K562 (cell line): ENCODE measurements around the gene GNS. TPM values are rescaled to one million over a fixed set of nuclear protein-coding genes. Genes with fewer than 3 reads are reported as not detected.

ENCODE experiments used
- ATAC-seq: fragments of 200-7000 bp; cut with Tn5 transposase; 3 replicates; pipeline ENCODE4 v1.9.1; 2020; ENCODE audit warnings: moderate library complexity
- BruUV-seq: library from RNA; stranded (reverse); fragments of 400-500 nt; replicated peaks from 2 replicates; lab custom pipeline; 2021; lab: Mats Ljungman, UMichigan
- CTCF ChIA-PET: fragments of 300-600 bp; formaldehyde crosslinking; extraction: SDS; loops from one replicate; lab custom pipeline; 2021; ENCODE audit warnings: low intra/inter-chr PET ratio; lab: Yijun Ruan, JAX
- POLR2A ChIA-PET: fragments of 300-600, 350-650 bp; sonication (Branson Sonifier 250); formaldehyde crosslinking; extraction: SDS; loops from one replicate; lab custom pipeline; 2021; ENCODE audit warnings: antibody characterized with exemption, inconsistent platforms; lab: Yijun Ruan, JAX
- DNase-seq, 4 experiments: peaks; one replicate each; pipeline versions ENCODE4 v3.0.0 to v3.0.0-alpha.2; 2011 to 2018; ENCODE audit warnings: low spot score in 3 of 4, mixed read lengths in 3 of 4; ENCODE audit errors: extremely low read depth in 1 of 4
- FAIRE-seq: peaks from 2 replicates; lab custom pipeline; 2011; peaks lifted over from hg19 to GRCh38; lab: Jason Lieb, UNC
- H2AFZ ChIP-seq: 2 replicates; pipeline ENCODE4 v1.6.0; 2011; ENCODE audit warnings: low read depth, low read length, control low read depth, inconsistent platforms
- H3K27ac ChIP-seq: fragments of 200-600 bp; 3 replicates; pipeline ENCODE4 v1.8.0; 2011; ENCODE audit warnings: low read depth, mild to moderate bottlenecking, control low read depth, inconsistent platforms, low read length, moderate library complexity, mixed read lengths; ENCODE audit errors: extremely low read depth
- H3K27me3 ChIP-seq, 2 experiments: fragments of 300-600 bp in 1 of 2; 2 replicates in 1 of 2; 3 replicates in 1 of 2; pipeline versions ENCODE4 v1.6.0 to v1.8.0; 2011; ENCODE audit warnings: inconsistent platforms in 2 of 2, low read length in 2 of 2, mild to moderate bottlenecking in 1 of 2, mixed read lengths in 1 of 2, moderate library complexity in 1 of 2; ENCODE audit not compliant: control insufficient read depth in 2 of 2, insufficient read depth in 2 of 2
- H3K36me3 ChIP-seq: fragments of 300-600 bp; 3 replicates; pipeline ENCODE4 v1.8.0; 2011; ENCODE audit warnings: mild to moderate bottlenecking, low read length, inconsistent platforms; ENCODE audit not compliant: control insufficient read depth, insufficient read depth
- H3K4me1 ChIP-seq, 2 experiments: fragments of 200-600 bp in 1 of 2; replicated peaks in 1 of 2; 2 replicates in 1 of 2; 3 replicates in 1 of 2; pipeline versions ENCODE4 v1.5.1 to v1.8.0; 2011; ENCODE audit warnings: inconsistent platforms in 2 of 2, low read length in 2 of 2, mild to moderate bottlenecking in 1 of 2, mixed read lengths in 1 of 2, moderate library complexity in 1 of 2; ENCODE audit not compliant: control insufficient read depth in 2 of 2, insufficient read depth in 2 of 2
- H3K4me2 ChIP-seq: 2 replicates; pipeline ENCODE4 v1.6.1; 2011; ENCODE audit warnings: low read length, control low read depth, inconsistent platforms, mixed read lengths; ENCODE audit not compliant: insufficient read depth
- H3K4me3 ChIP-seq: fragments of 200-600 bp; sonication (generic), shearing (Covaris generic); 2 replicates; pipeline ENCODE4 v1.5.1; 2016; ENCODE audit warnings: control low read depth, inconsistent platforms
- H3K79me2 ChIP-seq: fragments of 200-600 bp; 3 replicates; pipeline ENCODE4 v1.8.0; 2011; ENCODE audit warnings: low read length, inconsistent platforms; ENCODE audit not compliant: control insufficient read depth, insufficient read depth
- H3K9ac ChIP-seq, 2 experiments: 2 replicates each; pipeline versions ENCODE4 v1.6.0 to v1.6.1; 2011; ENCODE audit warnings: low read depth in 2 of 2, low read length in 2 of 2, control low read depth in 1 of 2, inconsistent platforms in 1 of 2, mild to moderate bottlenecking in 1 of 2, mixed read lengths in 1 of 2; ENCODE audit not compliant: insufficient read depth in 1 of 2
- H3K9me1 ChIP-seq: one replicate; pipeline ENCODE4 v1.6.0; 2011; ENCODE audit warnings: inconsistent platforms, mild to moderate bottlenecking, low read length, moderate library complexity; ENCODE audit not compliant: control insufficient read depth, insufficient read depth
- H3K9me3 ChIP-seq: replicated peaks from 2 replicates; pipeline ENCODE4 v1.5.1; 2011; ENCODE audit warnings: low read depth, low read length, inconsistent platforms; ENCODE audit not compliant: control insufficient read depth, insufficient read depth
- H4K20me1 ChIP-seq: replicated peaks from 2 replicates; pipeline ENCODE4 v1.6.1; 2011; ENCODE audit warnings: low read length, inconsistent platforms, mixed read lengths; ENCODE audit not compliant: control insufficient read depth, insufficient read depth
- CEBPG ChIP-seq, 3 experiments: fragments of 200-800 bp in 1 of 3; sonication (Bioruptor generic) in 1 of 3; sonication (generic) in 1 of 3; formaldehyde crosslinking in 1 of 3; IDR thresholded peaks in 2 of 3; conservative IDR thresholded peaks in 1 of 3; 2 replicates each; pipeline versions ENCODE4 v1.6.1 to v1.8.0; 2016 to 2022; ENCODE audit warnings: missing compliant biosample characterization in 2 of 3, missing genetic modification characterization in 2 of 3, mild to moderate bottlenecking in 1 of 3, missing genetic modification reagents in 1 of 3
- DDX20 ChIP-seq: fragments of 450-650 bp; IDR thresholded peaks from 2 replicates; pipeline ENCODE4 v1.6.1; 2016; ENCODE audit warnings: missing genetic modification characterization, low read depth, mild to moderate bottlenecking, missing compliant biosample characterization, moderate library complexity
- DLX4 ChIP-seq: fragments of 250-450 bp; sonication (Bioruptor Pico); IDR thresholded peaks from 2 replicates; pipeline ENCODE4 v1.6.1; 2021; ENCODE audit warnings: mild to moderate bottlenecking
- ESRRA ChIP-seq: fragments of 450-650 bp; IDR thresholded peaks from 2 replicates; pipeline ENCODE4 v1.6.1; 2014; ENCODE audit warnings: low read depth, mild to moderate bottlenecking, moderate library complexity, borderline replicate concordance
- KLF6 ChIP-seq: fragments of 250-450 bp; sonication (Bioruptor Pico); IDR thresholded peaks from 2 replicates; pipeline ENCODE4 v1.4.0; 2020; ENCODE audit warnings: mild to moderate bottlenecking, moderate library complexity, borderline replicate concordance
- RCOR1 ChIP-seq, 2 experiments: IDR thresholded peaks; 2 replicates each; pipeline ENCODE4 v1.6.1; 2012; ENCODE audit warnings: low read depth in 2 of 2, low read length in 2 of 2, borderline replicate concordance in 1 of 2, improper control_type of control experiment in 1 of 2
- STAG1 ChIP-seq: sonication (generic); formaldehyde crosslinking; IDR thresholded peaks from 2 replicates; pipeline ENCODE4 v1.5.0; 2020; ENCODE audit warnings: missing genetic modification reagents, borderline replicate concordance
- TBL1XR1 ChIP-seq, 2 experiments: IDR thresholded peaks; 2 replicates each; pipeline ENCODE4 v1.6.1; 2012; ENCODE audit warnings: improper control_type of control experiment in 2 of 2, low read length in 2 of 2, mild to moderate bottlenecking in 1 of 2
- UBTF ChIP-seq, 2 experiments: IDR thresholded peaks; 2 replicates each; pipeline ENCODE4 v1.6.1; 2012; ENCODE audit warnings: improper control_type of control experiment in 2 of 2, low read depth in 2 of 2, low read length in 2 of 2, borderline replicate concordance in 1 of 2
- ZBTB11 ChIP-seq, 3 experiments: fragments of 200-800 bp in 1 of 3; fragments of 250-450 bp in 1 of 3; fragments of 450-650 bp in 1 of 3; sonication (Bioruptor Pico) in 1 of 3; sonication (Bioruptor generic) in 1 of 3; formaldehyde crosslinking in 1 of 3; IDR thresholded peaks; 2 replicates each; pipeline versions ENCODE4 v1.6.1 to v1.8.0; 2016 to 2022; ENCODE audit warnings: mild to moderate bottlenecking in 2 of 3, missing genetic modification characterization in 2 of 3, missing compliant biosample characterization in 1 of 3, moderate library complexity in 1 of 3
- ZNF57 ChIP-seq: fragments of 450-650 bp; formaldehyde crosslinking; IDR thresholded peaks from 2 replicates; pipeline ENCODE4 v1.4.0; 2020; ENCODE audit warnings: mild to moderate bottlenecking, moderate library complexity
- ZNF644 ChIP-seq: fragments of 200-800 bp; sonication (Bioruptor generic); IDR thresholded peaks from 2 replicates; pipeline ENCODE4 v1.6.1; 2016; ENCODE audit warnings: low read depth, missing genetic modification characterization, missing compliant biosample characterization
- ZNF766 ChIP-seq: fragments of 200-800 bp; sonication (Bioruptor generic); conservative IDR thresholded peaks from 2 replicates; pipeline ENCODE4 v1.6.1; 2016; ENCODE audit warnings: missing genetic modification characterization, missing compliant biosample characterization
- WGBS: fragments of 100-300 bp; shearing (Covaris generic); methylation state at CpG from one replicate; pipeline ENCODE4 v1.1.6; 2016; ENCODE audit warnings: low coverage, mixed read lengths; ENCODE audit not compliant: insufficient coverage; ENCODE audit errors: missing lambda C conversion rate; 5-methylcytosine and 5-hydroxymethylcytosine counted together
- in situ Hi-C: fragments of 300-500 bp; cut with MboI; formaldehyde crosslinking; loops from 4 replicates; pipeline ENCODE4 v1.15.0; 2018; ENCODE audit warnings: inconsistent platforms, mixed read lengths
- intact Hi-C: fragments of 100-400 bp; cut with micrococcal nuclease; formaldehyde crosslinking; loops from 2 replicates; pipeline ENCODE4 v1.14.2; 2022
- polyA plus RNA-seq, 8 experiments: library from polyadenylated mRNA; depleted of rRNA in 4 of 8; stranded (reverse) in 5 of 8; unstranded in 3 of 8; fragments of >200 nt; fragmentation: Nextera tagmentation in 2 of 8; fragmentation: Illumina TruSeq in 1 of 8; extraction: Ambion mirVana in 2 of 8; extraction: Trizol in 1 of 8; gene quantifications; 2 replicates each; pipeline versions ENCODE4 v1.2.1 to v1.2.3, GENCODE V29; 2011 to 2014; ENCODE audit warnings: inconsistent platforms in 1 of 8, missing spikeins in 1 of 8
- total RNA-seq, 7 experiments: library from RNA; depleted of rRNA in 6 of 7; stranded (reverse); fragments of >200 nt in 6 of 7; fragmentation: Illumina TruSeq in 2 of 7; extraction: Trizol in 2 of 7; gene quantifications; 2 replicates each; pipeline versions ENCODE4 v1.2.1 to v1.2.3, GENCODE V29; 2011 to 2021; ENCODE audit warnings: low replicate concordance in 1 of 7

GNS gene
- total and polyA plus RNA-seq, 9 of the 15 experiments (the other 6 are each of a cell fraction or from before 2014, with no cell fraction given): 4.6 to 30.3 (median 18.9) TPM

- Histone ChIP-seq H3K79me2 (peaks cover 85% of the 10 kb centered on the region), H3K9me1 (no peaks in the 10 kb centered on the region), H4K20me1 (no peaks in the 10 kb centered on the region), H3K27me3 (no peaks in the 10 kb centered on the region), H2AFZ (0 out of 2 replicates have a peak overlapping the region, but pooled peaks have one; percentile 14), H3K4me1 (peaks cover 36 to 61% of the 10 kb centered on the region in 2 experiments), H3K36me3 (peaks cover 6% of the 10 kb centered on the region; the same call in 1 of the 3 replicates), H3K4me2 (peak overlapping the region; percentile 66), H3K9me3 (no peaks in the 10 kb centered on the region), H3K9ac (peak overlapping the region; percentile 49 to 68; a peak in 3 of 4 replicates), H3K4me3 (no peak overlapping the region; the same call in 1 of the 2 replicates), H3K27ac (peak overlapping the region; percentile 82)
- FAIRE-seq (peak; percentile 94), DNase-seq (peak in 2 of 4 experiments; percentile 64 to 93), ATAC-seq (peak; percentile 61)
- in situ Hi-C loops: no loop called here
- ChIA-PET CTCF (no interaction called here), POLR2A (interaction anchor here (0.8 to 1.2 kb wide), 2 partner anchors 13 to 269 kb away, joined by 3 read pairs; partner anchors contain the start of gene XPOT)
- intact Hi-C loops: loop anchor here (2.0 kb wide), 1 partner anchor 64 kb away; no protein-coding TSS in a partner anchor
- 7% methylated on average over 8 of the region's 8 CpGs for WGBS
- no TSS peak for BruUV-seq
- TF ChIP-seq ZNF57 (no peak), RCOR1 (IDR thresholded peaks at IDR 0.05; ENCODE audit: borderline replicate concordance in 1 of 2, low read depth in 2 of 2, low read length in 2 of 2) (peak in 1 of 2 experiments; percentile 69; a peak in 1 of 4 replicates), TBL1XR1 (IDR thresholded peaks at IDR 0.05; ENCODE audit: low read length in 2 of 2) (peak in 1 of 2 experiments; percentile 15; a peak in 1 of 4 replicates), STAG1 (CRISPR knock-in tag) (no peak), DDX20 (tag) (peak; percentile 87), KLF6 (CRISPR knock-in tag) (peak; percentile 29; the same call in 1 of the 2 replicates), CEBPG (CRISPR knock-in tag; IDR thresholded peaks at IDR 0.05) (no peak), CEBPG (tag; conservative IDR thresholded peaks at IDR 0.05 in 1 of 2, IDR thresholded peaks at IDR 0.05 in 1 of 2) (no peak), DLX4 (CRISPR knock-in tag) (no peak), UBTF (IDR thresholded peaks at IDR 0.05; ENCODE audit: borderline replicate concordance in 1 of 2, low read depth in 2 of 2, low read length in 2 of 2) (peak in 1 of 2 experiments; percentile 49; a peak in 1 of 4 replicates), ESRRA (peak; percentile 95), ZNF766 (peak; percentile 53; the same call in 1 of the 2 replicates), ZNF644 (tag) (peak; percentile 85), ZBTB11 (CRISPR knock-in tag; IDR thresholded peaks at IDR 0.05) (peak in 1 of 3 experiments; percentile 70; a peak in 2 of 6 replicates)
These were observed 86.2 kb downstream of the GNS start for GRCh38 chr12:64672925-64673409.
